Stimulated activated CD4-positive, alpha-beta T cell treated with anti-CD3 and anti-CD28 coated beads, Interleukin-12 subunit alpha, Interleukin-12 subunit beta, amount 100 ng/mL, for 4 hours (primary cell): Measurements from ENCODE around the gene PHACTR2.
"Not testable (repeated sequence)": the region's sequence is repeated elsewhere in the genome, so short reads cannot be mapped to it uniquely, and the experiment has no call there.

Experiments used
- DNase-seq: peaks from one replicate; pipeline ENCODE4 v3.0.0-alpha.2; 2020

Gene PHACTR2

DNA sequence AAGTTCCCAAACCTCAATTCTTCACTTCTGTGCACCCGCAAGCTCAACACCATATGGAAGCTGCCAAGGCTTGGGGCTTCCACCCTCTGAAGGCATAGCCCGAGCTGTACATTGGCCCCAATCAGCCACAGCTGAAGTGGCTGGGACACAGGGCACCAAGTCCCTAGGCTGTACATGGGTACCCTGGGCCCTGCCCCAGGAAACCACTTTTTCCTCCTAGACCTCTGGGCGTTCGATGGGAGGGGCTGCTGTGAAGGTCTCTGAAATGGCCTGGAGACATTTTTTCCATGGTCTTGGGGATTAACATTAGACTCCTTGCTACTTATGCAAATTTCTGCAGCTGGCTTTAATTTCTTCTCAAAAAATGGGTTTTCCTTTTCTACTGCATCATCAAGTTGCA is 195.8 kb downstream of the PHACTR2 start:
- not testable (repeated sequence) for DNase-seq

DNA sequence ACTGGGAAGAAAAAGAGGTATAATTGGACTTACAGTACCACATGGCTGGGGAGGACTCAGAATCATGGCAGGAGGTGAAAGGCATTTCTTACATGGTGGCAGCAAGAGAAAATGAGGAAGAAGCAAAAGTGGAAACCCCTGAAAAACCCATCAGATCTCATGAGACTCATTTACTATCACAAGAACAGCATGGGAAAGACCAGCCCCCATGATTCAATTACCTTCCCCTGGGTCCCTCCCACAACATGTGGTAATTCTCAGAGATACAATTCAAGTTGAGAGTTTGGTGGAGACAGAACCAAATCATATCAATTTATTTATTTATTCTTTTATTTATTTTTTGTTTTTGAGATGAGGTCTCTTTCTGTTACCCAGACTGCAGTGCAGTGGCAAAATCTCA is 196.7 kb downstream of the PHACTR2 start:
- not testable (repeated sequence) for DNase-seq

DNA sequence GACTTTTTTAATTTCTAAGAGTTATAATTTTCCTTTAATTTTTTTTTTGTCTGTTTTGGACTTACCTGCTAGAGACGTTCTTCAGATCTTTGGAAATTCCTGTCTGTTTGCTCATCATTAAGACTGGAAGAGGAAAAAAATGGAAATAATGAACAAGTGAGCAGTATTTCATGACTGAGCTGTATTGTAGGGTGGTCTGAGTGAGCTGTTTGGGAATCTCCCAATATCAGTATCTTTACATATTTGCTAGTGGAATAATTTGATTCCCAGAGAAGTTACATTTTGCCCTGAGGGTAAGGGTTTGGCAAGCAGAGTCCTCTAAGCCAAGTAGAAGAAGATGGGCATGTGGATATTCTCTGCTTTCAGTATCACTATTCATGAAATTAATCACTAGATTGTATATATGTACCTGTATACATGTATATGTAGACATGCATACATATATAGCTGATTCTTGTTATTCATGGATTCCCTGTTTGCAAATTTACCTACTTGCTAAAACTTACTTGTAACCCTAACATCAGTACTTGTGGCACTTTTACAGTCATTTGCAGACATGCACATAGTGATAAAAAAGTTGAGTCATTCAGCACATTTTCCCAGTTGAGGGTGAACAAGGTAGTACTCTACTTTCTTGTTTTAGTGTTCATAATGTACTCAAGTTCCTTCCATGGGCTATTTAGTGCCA is 200.0 kb downstream of the PHACTR2 start:
- no peak for DNase-seq

DNA sequence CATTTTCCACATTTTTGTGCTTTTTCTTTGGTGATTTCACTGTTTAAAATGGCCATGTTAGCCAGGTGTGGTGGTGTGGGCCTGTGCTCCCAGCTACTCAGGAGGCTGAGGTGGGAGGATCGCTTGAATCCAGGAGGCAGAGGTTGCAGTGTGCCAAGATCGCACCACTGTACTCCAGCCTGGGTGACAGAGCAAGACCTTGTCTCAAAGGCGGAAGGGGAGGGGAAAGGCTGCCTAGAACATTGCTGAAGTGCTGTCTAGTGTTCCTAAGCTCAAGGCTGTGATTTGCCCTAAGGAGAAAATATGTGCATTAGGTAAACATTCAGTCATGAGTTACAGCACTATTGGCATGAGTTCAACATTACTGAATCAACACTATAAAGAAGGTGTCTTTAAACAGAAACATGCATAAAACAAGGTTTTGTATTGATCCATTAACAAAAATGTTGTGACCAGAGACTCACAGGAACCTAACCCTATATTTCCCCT is 200.6 kb downstream of the PHACTR2 start:
- DNase-seq = no peak

DNA sequence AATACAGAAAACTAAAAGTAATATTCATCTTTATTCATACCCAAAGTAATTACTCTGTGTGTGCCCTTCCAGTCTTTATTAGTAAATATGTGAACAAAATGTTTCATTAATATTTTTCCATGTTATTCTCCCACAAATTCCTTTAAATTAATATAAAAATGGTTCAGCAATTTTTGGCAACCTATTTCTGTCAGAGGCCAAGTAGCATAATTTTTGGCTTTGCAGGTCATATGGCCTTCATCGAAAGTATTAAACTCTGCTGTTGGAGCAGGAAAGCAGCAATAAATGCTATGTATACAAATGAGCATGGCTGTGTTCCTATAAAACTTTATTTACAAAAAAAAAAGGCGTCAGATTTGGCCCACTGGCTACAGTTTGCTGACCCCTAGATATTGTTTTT is 202.6 kb downstream of the PHACTR2 start:
- no peak for DNase-seq
